WTC11 (cell line): Measurements from ENCODE around the gene PIK3IP1. TPM values are rescaled to one million over a fixed set of nuclear protein-coding genes. Genes with fewer than 3 reads are reported as not detected.
"Not testable (repeated sequence)": the region's sequence is repeated elsewhere in the genome, so short reads cannot be mapped to it uniquely, and the experiment has no call there.

ENCODE experiments used
- ATAC-seq: fragments of 200-7000 bp; cut with Tn5 transposase; 2 replicates; pipeline ENCODE4 v1.10.0; 2021; ENCODE audit warnings: mild to moderate bottlenecking, moderate library complexity
- CTCF ChIA-PET: fragments of 300-600 bp; sonication (Branson Sonifier 250); formaldehyde crosslinking; loops from one replicate; lab custom pipeline; 2021; ENCODE audit warnings: antibody characterized with exemption; lab: Charles Lee
- POLR2A ChIA-PET: fragments of 350-600 bp; sonication (Branson Sonifier 250); formaldehyde crosslinking; loops from one replicate; lab custom pipeline; 2021; ENCODE audit warnings: antibody characterized with exemption; lab: Charles Lee
- DNase-seq: peaks from one replicate; pipeline ENCODE4 v3.0.0; 2021; ENCODE audit warnings: low spot score
- H3K27ac Mint-ChIP-seq: 2 replicates; pipeline ENCODE4 v1.8.0; 2021; ENCODE audit warnings: mixed read lengths
- H3K27me3 Mint-ChIP-seq: 2 replicates; pipeline ENCODE4 v1.8.0; 2021; ENCODE audit warnings: low read depth, mild to moderate bottlenecking, moderate library complexity, mixed read lengths
- H3K36me3 Mint-ChIP-seq: 2 replicates; pipeline ENCODE4 v1.8.0; 2021; ENCODE audit warnings: mixed read lengths
- H3K4me1 Mint-ChIP-seq: 2 replicates; pipeline ENCODE4 v1.8.0; 2022; ENCODE audit warnings: mixed read lengths
- H3K4me3 Mint-ChIP-seq: 2 replicates; pipeline ENCODE4 v1.8.0; 2021; ENCODE audit warnings: mild to moderate bottlenecking, moderate library complexity, mixed read lengths
- H3K9me3 Mint-ChIP-seq: 2 replicates; pipeline ENCODE4 v1.8.0; 2021; ENCODE audit warnings: mixed read lengths
- ARID4B ChIP-seq: sonication (generic); formaldehyde crosslinking; IDR thresholded peaks from 2 replicates; pipeline ENCODE4 v1.8.0; 2023; ENCODE audit warnings: missing genetic modification reagents, mild to moderate bottlenecking, borderline replicate concordance
- ATF2 ChIP-seq: sonication (generic); formaldehyde crosslinking; IDR thresholded peaks from 2 replicates; pipeline ENCODE4 v1.8.1; 2022; ENCODE audit warnings: low read depth, missing genetic modification reagents, borderline replicate concordance
- CREM ChIP-seq: sonication (generic); formaldehyde crosslinking; IDR thresholded peaks from 2 replicates; pipeline ENCODE4 v1.8.1; 2022; ENCODE audit warnings: mild to moderate bottlenecking, missing genetic modification reagents, moderate library complexity
- ERG ChIP-seq: fragments of 250-450 bp; sonication (Bioruptor Pico); IDR thresholded peaks from 2 replicates; pipeline ENCODE4 v1.8.0; 2021; ENCODE audit warnings: mild to moderate bottlenecking
- FOXK1 ChIP-seq: sonication (generic); formaldehyde crosslinking; IDR thresholded peaks from 2 replicates; pipeline ENCODE4 v1.8.0; 2022; ENCODE audit warnings: mild to moderate bottlenecking, moderate library complexity, missing genetic modification reagents
- GTF2I ChIP-seq: fragments of 250-450 bp; sonication (Bioruptor Pico); conservative IDR thresholded peaks from 2 replicates; pipeline ENCODE4 v1.4.0; 2021; ENCODE audit warnings: mild to moderate bottlenecking
- MLX ChIP-seq: sonication (generic); formaldehyde crosslinking; IDR thresholded peaks from 2 replicates; pipeline ENCODE4 v1.8.1; 2023; ENCODE audit warnings: mild to moderate bottlenecking, missing genetic modification reagents, moderate library complexity
- PREB ChIP-seq: sonication (generic); formaldehyde crosslinking; IDR thresholded peaks from 2 replicates; pipeline ENCODE4 v1.8.1; 2022; ENCODE audit warnings: mild to moderate bottlenecking, missing genetic modification reagents, moderate library complexity, borderline replicate concordance
- PRRX2 ChIP-seq: fragments of 250-450 bp; sonication (Bioruptor Pico); IDR thresholded peaks from 2 replicates; pipeline ENCODE4 v1.8.0; 2021; ENCODE audit warnings: mild to moderate bottlenecking
- SP1 ChIP-seq: sonication (generic); formaldehyde crosslinking; conservative IDR thresholded peaks from 2 replicates; pipeline ENCODE4 v1.8.1; 2022; ENCODE audit warnings: missing genetic modification reagents
- TEAD4 ChIP-seq: sonication (generic); formaldehyde crosslinking; IDR thresholded peaks from 2 replicates; pipeline ENCODE4 v1.8.0; 2022; ENCODE audit warnings: mild to moderate bottlenecking, missing genetic modification reagents
- TP53 ChIP-seq: sonication (generic); formaldehyde crosslinking; IDR thresholded peaks from 2 replicates; pipeline ENCODE4 v1.8.1; 2023; ENCODE audit warnings: mild to moderate bottlenecking, missing genetic modification reagents
- ZBTB21 ChIP-seq: sonication (generic); formaldehyde crosslinking; IDR thresholded peaks from 2 replicates; pipeline ENCODE4 v1.8.1; 2023; ENCODE audit warnings: mild to moderate bottlenecking, missing genetic modification reagents, borderline replicate concordance
- ZNF416 ChIP-seq: fragments of 250-450 bp; sonication (Bioruptor Pico); IDR thresholded peaks from 2 replicates; pipeline ENCODE4 v1.9.0; 2021; ENCODE audit warnings: mild to moderate bottlenecking, inconsistent platforms
- ZSCAN18 ChIP-seq: fragments of 250-450 bp; sonication (Bioruptor Pico); IDR thresholded peaks from 2 replicates; pipeline ENCODE4 v2.1.2; 2022; ENCODE audit warnings: mild to moderate bottlenecking, moderate library complexity
- total RNA-seq: library from RNA; stranded (reverse); gene quantifications from 3 replicates; pipeline ENCODE4 v1.2.3, GENCODE V29; 2021

Gene PIK3IP1
- total RNA-seq, 1 experiment from 2014 or later, result 2.0 TPM

GRCh38 chr22:31239771-31240370, 52.4 kb downstream of the PIK3IP1 start (continued):
- TF ChIP-seq ARID4B (CRISPR knock-in tag) (no peak), TP53 (CRISPR knock-in tag) (no peak)

- H3K4me3 Mint-ChIP-seq, result no peak overlapping the region
- DNase-seq (no peak), ATAC-seq (no peak)
- peaks cover 4% of the 10 kb centered on the region for H3K36me3 Mint-ChIP-seq
- no peak for TF ChIP-seq MLX (CRISPR knock-in tag)
- TF ChIP-seq ERG (CRISPR knock-in tag), result no peak
- TF ChIP-seq TEAD4 (CRISPR knock-in tag), result no peak
- no peak for TF ChIP-seq SP1 (CRISPR knock-in tag)
- TF ChIP-seq FOXK1, result no peak
- TF ChIP-seq PREB (CRISPR knock-in tag), result no peak
- no peak for TF ChIP-seq CREM (CRISPR knock-in tag)
- TF ChIP-seq ZBTB21, result no peak
- no peaks in the 10 kb centered on the region for H3K27me3 Mint-ChIP-seq
- peaks cover 5% of the 10 kb centered on the region for H3K4me1 Mint-ChIP-seq
- H3K27ac Mint-ChIP-seq, result no peak overlapping the region
- no peaks in the 10 kb centered on the region for H3K9me3 Mint-ChIP-seq
- POLR2A ChIA-PET, result no interaction called here
- CTCF ChIA-PET, result interaction anchor here (0.7 kb wide), 1 partner anchor 26 kb away, joined by 4 read pairs; the partner anchor contains the start of gene LIMK2
These were observed 54.2 kb downstream of the PIK3IP1 start for GRCh38 chr22:31238057-31238456.

- H3K27me3 Mint-ChIP-seq, H3K27ac Mint-ChIP-seq, H3K4me3 Mint-ChIP-seq, H3K4me1 Mint-ChIP-seq, H3K36me3 Mint-ChIP-seq, DNase-seq, H3K9me3 Mint-ChIP-seq, POLR2A ChIA-PET, ATAC-seq: not testable (repeated sequence)
- CTCF ChIA-PET, result interaction anchor here (1.0 to 2.0 kb wide), 2 partner anchors 35 to 37 kb away, joined by 4 to 6 read pairs; no protein-coding TSS in a partner anchor
These were observed 56.2 kb downstream of the PIK3IP1 start for GRCh38 chr22:31236044-31236443.

- POLR2A ChIA-PET, result no interaction called here
- peak overlapping the region; percentile 85; the same call in 1 of the 2 replicates for H3K27ac Mint-ChIP-seq
- H3K9me3 Mint-ChIP-seq, result no peaks in the 10 kb centered on the region
- H3K4me3 Mint-ChIP-seq, result no peak overlapping the region
- H3K27me3 Mint-ChIP-seq, result no peaks in the 10 kb centered on the region
- DNase-seq, result no peak
- H3K36me3 Mint-ChIP-seq, result no peaks in the 10 kb centered on the region
- TF ChIP-seq ZNF416 (no peak), PRRX2 (no peak), GTF2I (CRISPR knock-in tag) (no peak), ATF2 (CRISPR knock-in tag) (no peak), ZSCAN18 (no peak), MLX (CRISPR knock-in tag) (no peak)
- TF ChIP-seq, all 79 proteins: peak for 0
- no peak for ATAC-seq
- H3K4me1 Mint-ChIP-seq, result peaks cover under 1% of the 10 kb centered on the region
- CTCF ChIA-PET, result interaction anchor here (2.0 kb wide), 1 partner anchor 38 kb away, joined by 6 read pairs; no protein-coding TSS in a partner anchor
These were observed 57.2 kb downstream of the PIK3IP1 start for GRCh38 chr22:31235081-31235480.
